ENCODE results near the gene EDEM2. TPM values are rescaled to one million over a fixed set of nuclear protein-coding genes. Genes with fewer than 3 reads are reported as not detected.

The EDEM2 gene
- total and polyA plus RNA-seq, 2 of the 4 experiments (the other 2 are of a cell fraction): 19.0 to 27.4 TPM

GRCh38 chr20:35174458-35175216 is 27.5 kb upstream of the EDEM2 start:
- H4K20me1 ChIP-seq (ENCODE audit: insufficient read depth, low read length): no peaks in the 10 kb centered on the region
- H3K4me1 ChIP-seq (ENCODE audit: control insufficient read depth, insufficient read depth, low read length): peaks cover 5% of the 10 kb centered on the region; the same call in 1 of the 2 replicates
- no peak overlapping the region for H3K9ac ChIP-seq (ENCODE audit: low read depth, low read length)
- no peak overlapping the region for H2AFZ ChIP-seq (replicated peaks; ENCODE audit: low read length, poor library complexity)
- H3K9me3 ChIP-seq (ENCODE audit: control insufficient read depth, insufficient read depth, low read length): no peaks in the 10 kb centered on the region
- no peak overlapping the region for H4K5ac ChIP-seq (ENCODE audit: low read depth, low read length)
- no peak overlapping the region for H3K56ac ChIP-seq (ENCODE audit: extremely low read depth, insufficient read depth, low read length)
- intact Hi-C loops (cut with micrococcal nuclease): no loop called here
- no peak overlapping the region for H3K18ac ChIP-seq (ENCODE audit: low read depth, low read length)
- H3K79me1 ChIP-seq (ENCODE audit: low read depth in 1 of 2, low read length in 2 of 2): no peaks in the 10 kb centered on the region; a peak in 1 of 4 replicates
- no peak for ATAC-seq (ENCODE audit: low read depth)
- H2AK9ac ChIP-seq (replicated peaks; ENCODE audit: low read depth, low read length, poor library complexity): no peak overlapping the region
- H3K9me1 ChIP-seq (ENCODE audit: insufficient read depth, low read length): no peaks in the 10 kb centered on the region
- no peak overlapping the region for H3K14ac ChIP-seq (replicated peaks; ENCODE audit: low read depth, low read length)
- H4K91ac ChIP-seq (ENCODE audit: insufficient read depth, low read depth, low read length): no peak overlapping the region
- H3K36me3 ChIP-seq (ENCODE audit: control insufficient read depth, insufficient read depth, low read length): peaks cover 4% of the 10 kb centered on the region; the same call in 1 of the 2 replicates
- WGBS, 2 experiments (ENCODE audit: extremely low coverage in 2 of 2, insufficient read length in 1 of 2): 65% methylated on average over 4 of the region's 49 CpGs; no CpG with 5 or more reads in 1 of the 2 experiments
- no peak overlapping the region for H3K4me3 ChIP-seq (ENCODE audit: insufficient read depth, low read depth, low read length)
- H4K8ac ChIP-seq (ENCODE audit: low read depth in 2 of 2, low read length in 2 of 2): no peak overlapping the region
- H3K4ac ChIP-seq (ENCODE audit: low read depth, low read length): no peak overlapping the region
- in situ Hi-C loops (cut with MboI; ENCODE audit: low sequenced_read_pairs): no loop called here
- POLR2A ChIA-PET (ENCODE audit: unreplicated experiment): no interaction called here
- H3K27me3 ChIP-seq (ENCODE audit: control insufficient read depth, insufficient read depth, low read length): no peaks in the 10 kb centered on the region
- H3K23ac ChIP-seq (ENCODE audit: low read depth, low read length): no peak overlapping the region
- CTCF ChIA-PET: no interaction called here
- no peak overlapping the region for H3K27ac ChIP-seq (ENCODE audit: insufficient read depth, low read length)
- dilution Hi-C loops (cut with HindIII; ENCODE audit: low sequenced_read_pairs, unreplicated experiment): no loop called here
- no peak overlapping the region for H2BK5ac ChIP-seq (ENCODE audit: low read depth, low read length, poor library complexity, severe bottlenecking)
- H2BK20ac ChIP-seq (ENCODE audit: low read depth, low read length): no peak overlapping the region
- TF ChIP-seq MAZ (IDR thresholded peaks at IDR 0.05; ENCODE audit: borderline replicate concordance, low read depth, low read length): no peak
- no peak for TF ChIP-seq USF2 (IDR thresholded peaks at IDR 0.05; ENCODE audit: low read depth, low read length)
- no peak for TF ChIP-seq MAFK (IDR thresholded peaks at IDR 0.05; ENCODE audit: low read depth, low read length)
- no peak for TF ChIP-seq BHLHE40 (IDR thresholded peaks at IDR 0.05; ENCODE audit: low read depth, low read length)
- no peak for TF ChIP-seq CHD1 (IDR thresholded peaks at IDR 0.05; ENCODE audit: low read depth, low read length)
- TF ChIP-seq POLR2A (IDR thresholded peaks at IDR 0.05; ENCODE audit: low read depth, low read length): no peak
- TF ChIP-seq CEBPB (IDR thresholded peaks at IDR 0.05; ENCODE audit: low read depth, low read length): no peak
- TF ChIP-seq FOS (IDR thresholded peaks at IDR 0.05; ENCODE audit: low read depth, low read length): no peak
- TF ChIP-seq RFX5 (IDR thresholded peaks at IDR 0.05; ENCODE audit: low read depth, low read length): no peak
- no peak for TF ChIP-seq MXI1 (IDR thresholded peaks at IDR 0.05; ENCODE audit: borderline replicate concordance, low read depth, low read length)
- no peak for TF ChIP-seq ELK1 (IDR thresholded peaks at IDR 0.05; ENCODE audit: borderline replicate concordance, low read depth, low read length)
- no peak for TF ChIP-seq RCOR1 (IDR thresholded peaks at IDR 0.05; ENCODE audit: insufficient replicate concordance, low read length)
- TF ChIP-seq NFE2L2 (IDR thresholded peaks at IDR 0.05; ENCODE audit: low read depth, low read length): no peak
- TF ChIP-seq SMC3 (IDR thresholded peaks at IDR 0.05; ENCODE audit: low read depth, low read length): no peak
- TF ChIP-seq RAD21 (IDR thresholded peaks at IDR 0.05; ENCODE audit: low read length): no peak
- TF ChIP-seq CTCF (conservative IDR thresholded peaks at IDR 0.05; ENCODE audit: low read depth, low read length): no peak
- H2BK120ac ChIP-seq (ENCODE audit: low read depth, low read length): no peak overlapping the region
- BruUV-seq (replicated peaks): no TSS peak
- H2AK5ac ChIP-seq (ENCODE audit: low read depth, low read length): no peak overlapping the region
- DNase-seq: no peak
- H3K4me2 ChIP-seq (ENCODE audit: low read depth, low read length): no peak overlapping the region
- no peak overlapping the region for H2BK15ac ChIP-seq (ENCODE audit: low read depth, low read length)

All from IMR-90 (cell line).